H9 (cell line): ENCODE data around the gene OGFOD3. TPM values are rescaled to one million over a fixed set of nuclear protein-coding genes. Genes with fewer than 3 reads are reported as not detected.

Experiments
- DNase-seq: peaks from one replicate; pipeline ENCODE4 v3.0.0-alpha.2; 2017
- H2AFZ ChIP-seq: one replicate; pipeline ENCODE4 v1.6.1; 2013; ENCODE audit warnings: mild to moderate bottlenecking, low read length, control low read depth, moderate library complexity
- H2AK5ac ChIP-seq: 2 replicates; pipeline ENCODE4 v1.6.1; 2013; ENCODE audit warnings: low read length, control low read depth, mixed read lengths; ENCODE audit not compliant: insufficient read length
- H2BK120ac ChIP-seq: one replicate; pipeline ENCODE4 v1.6.1; 2013; ENCODE audit warnings: low read depth, mild to moderate bottlenecking, low read length, control low read depth, inconsistent platforms; ENCODE audit not compliant: poor library complexity, severe bottlenecking
- H2BK12ac ChIP-seq: 2 replicates; pipeline ENCODE4 v1.6.1; 2013; ENCODE audit warnings: low read length, control low read depth, mixed read lengths, low read depth; ENCODE audit not compliant: insufficient read length
- H2BK15ac ChIP-seq: 2 replicates; pipeline ENCODE4 v1.6.1; 2013; ENCODE audit warnings: low read depth, low read length, control low read depth
- H2BK20ac ChIP-seq: one replicate; pipeline ENCODE4 v1.6.1; 2013; ENCODE audit warnings: low read depth, mild to moderate bottlenecking, low read length, control low read depth, inconsistent platforms; ENCODE audit not compliant: poor library complexity, severe bottlenecking
- H2BK5ac ChIP-seq: 2 replicates; pipeline ENCODE4 v1.6.1; 2013; ENCODE audit warnings: low read length, control low read depth, mixed read lengths; ENCODE audit not compliant: insufficient read length
- H3K14ac ChIP-seq: 2 replicates; pipeline ENCODE4 v1.6.1; 2013; ENCODE audit warnings: low read length, control low read depth; ENCODE audit not compliant: insufficient read depth
- H3K18ac ChIP-seq: 2 replicates; pipeline ENCODE4 v1.6.1; 2013; ENCODE audit warnings: low read depth, mild to moderate bottlenecking, mixed read lengths, low read length, control low read depth; ENCODE audit not compliant: insufficient read length
- H3K23ac ChIP-seq: 2 replicates; pipeline ENCODE4 v1.6.1; 2013; ENCODE audit warnings: low read length, control low read depth, mixed read lengths, low read depth; ENCODE audit not compliant: insufficient read length
- H3K23me2 ChIP-seq: 2 replicates; pipeline ENCODE4 v1.6.1; 2013; ENCODE audit warnings: low read depth, mild to moderate bottlenecking, mixed read lengths, low read length, control low read depth; ENCODE audit not compliant: insufficient read length, poor library complexity, severe bottlenecking
- H3K27ac ChIP-seq: 2 replicates; pipeline ENCODE4 v1.5.1; 2013; ENCODE audit warnings: low read length, control low read depth, mixed read lengths, low read depth; ENCODE audit not compliant: insufficient read length
- H3K27me3 ChIP-seq: 2 replicates; pipeline ENCODE4 v1.6.1; 2013; ENCODE audit warnings: low read length, control low read depth, inconsistent platforms; ENCODE audit not compliant: insufficient read depth
- H3K4ac ChIP-seq: 2 replicates; pipeline ENCODE4 v1.6.1; 2013; ENCODE audit warnings: low read depth, mild to moderate bottlenecking, control low read depth, inconsistent platforms, low read length, moderate library complexity
- H3K4me1 ChIP-seq: 2 replicates; pipeline ENCODE4 v1.6.1; 2013; ENCODE audit warnings: low read length, control low read depth, inconsistent platforms; ENCODE audit not compliant: insufficient read depth
- H3K4me2 ChIP-seq: 2 replicates; pipeline ENCODE4 v1.6.1; 2013; ENCODE audit warnings: low read length, control low read depth, mixed read lengths; ENCODE audit not compliant: insufficient read length, insufficient read depth
- H3K56ac ChIP-seq: 2 replicates; pipeline ENCODE4 v1.6.1; 2013; ENCODE audit warnings: low read depth, mild to moderate bottlenecking, mixed read lengths, low read length, control low read depth; ENCODE audit not compliant: insufficient read length
- H3K79me1 ChIP-seq: 2 replicates; pipeline ENCODE4 v1.6.1; 2013; ENCODE audit warnings: low read depth, mild to moderate bottlenecking, moderate library complexity, low read length, control low read depth, inconsistent platforms; ENCODE audit not compliant: insufficient read depth, poor library complexity, severe bottlenecking
- H3K79me2 ChIP-seq: 2 replicates; pipeline ENCODE4 v1.6.1; 2013; ENCODE audit warnings: low read length, control low read depth, inconsistent platforms; ENCODE audit not compliant: insufficient read depth
- H3K9ac ChIP-seq: 2 replicates; pipeline ENCODE4 v1.6.1; 2013; ENCODE audit warnings: low read length, control low read depth, mixed read lengths; ENCODE audit not compliant: insufficient read length; ENCODE audit errors: extremely low read depth
- H3K9me3 ChIP-seq: one replicate; pipeline ENCODE4 v1.6.1; 2013; ENCODE audit warnings: low read depth, low read length, inconsistent platforms; ENCODE audit not compliant: control insufficient read depth
- H3T11ph ChIP-seq: one replicate; pipeline ENCODE4 v1.6.1; 2013; ENCODE audit warnings: mild to moderate bottlenecking, low read length, control low read depth, inconsistent platforms
- H4K20me1 ChIP-seq: one replicate; pipeline ENCODE4 v1.6.1; 2013; ENCODE audit not compliant: control insufficient read depth, insufficient read length, insufficient read depth
- H4K5ac ChIP-seq: 2 replicates; pipeline ENCODE4 v1.6.1; 2013; ENCODE audit warnings: low read depth, mild to moderate bottlenecking, mixed read lengths, low read length, control low read depth; ENCODE audit not compliant: insufficient read length
- H4K8ac ChIP-seq: replicated peaks from 2 replicates; pipeline ENCODE4 v1.6.1; 2013; ENCODE audit warnings: low read length, control low read depth, mixed read lengths, low read depth; ENCODE audit not compliant: insufficient read length
- H4K91ac ChIP-seq: 2 replicates; pipeline ENCODE4 v1.6.1; 2013; ENCODE audit warnings: low read depth, mild to moderate bottlenecking, moderate library complexity, mixed read lengths, low read length, control low read depth; ENCODE audit not compliant: insufficient read length
- H3K27ac Mint-ChIP-seq, 3 experiments: 2 replicates in 2 of 3; 3 replicates in 1 of 3; pipeline ENCODE4 v1.8.0; 2020 to 2021; ENCODE audit warnings: mixed read lengths in 3 of 3, mild to moderate bottlenecking in 1 of 3, moderate library complexity in 1 of 3
- H3K27me3 Mint-ChIP-seq: 2 replicates; pipeline ENCODE4 v1.8.0; 2021; ENCODE audit warnings: low read depth, mild to moderate bottlenecking, moderate library complexity, mixed read lengths
- H3K36me3 Mint-ChIP-seq, 3 experiments: 2 replicates in 2 of 3; 3 replicates in 1 of 3; pipeline ENCODE4 v1.8.0; 2020 to 2021; ENCODE audit warnings: low read depth in 3 of 3, mixed read lengths in 3 of 3; ENCODE audit not compliant: insufficient read depth in 1 of 3
- H3K4me1 Mint-ChIP-seq, 2 experiments: 2 replicates each; pipeline ENCODE4 v1.8.0; 2020; ENCODE audit warnings: mixed read lengths in 2 of 2
- H3K4me3 Mint-ChIP-seq, 2 experiments: 2 replicates in 1 of 2; 3 replicates in 1 of 2; pipeline ENCODE4 v1.8.0; 2020 to 2021; ENCODE audit warnings: mild to moderate bottlenecking in 2 of 2, mixed read lengths in 2 of 2, moderate library complexity in 1 of 2
- H3K9me3 Mint-ChIP-seq, 2 experiments: 2 replicates in 1 of 2; 3 replicates in 1 of 2; pipeline ENCODE4 v1.8.0; 2020; ENCODE audit warnings: mild to moderate bottlenecking in 2 of 2, mixed read lengths in 2 of 2, moderate library complexity in 1 of 2
- CTCF ChIP-seq: fragments of 200-600 bp; sonication (generic); conservative IDR thresholded peaks from 3 replicates; pipeline ENCODE4 v1.8.0; 2021; ENCODE audit warnings: antibody characterized with exemption, mild to moderate bottlenecking
- WGBS: extraction: QIAGEN DNeasy Blood & Tissue Kit; methylation state at CpG from one replicate; pipeline ENCODE4 v1.1.7; 2013; ENCODE audit warnings: missing lambda C conversion rate, low lambda C conversion rate, mixed read lengths; ENCODE audit not compliant: insufficient read length; ENCODE audit errors: extremely low coverage; 5-methylcytosine and 5-hydroxymethylcytosine counted together
- total RNA-seq: library from RNA; stranded (reverse); gene quantifications from 2 replicates; pipeline ENCODE4 v1.2.1, GENCODE V29; 2021

OGFOD3 gene
- total RNA-seq, 1 experiment from 2014 or later, result 27.8 TPM

GRCh38 chr17:82374626-82375331 is 43.6 kb downstream of the OGFOD3 start:
- H2BK20ac ChIP-seq, result no peak overlapping the region
- H2AK5ac ChIP-seq, result no peak overlapping the region
- no peak overlapping the region for H3K56ac ChIP-seq
- Mint-ChIP-seq H3K27ac (no peak overlapping the region), H3K36me3 (no peaks in the 10 kb centered on the region), H3K4me3 (no peak overlapping the region), H3K9me3 (peaks cover 0 to under 1% of the 10 kb centered on the region in 2 experiments; a peak in 1 of 5 replicates), H3K4me1 (peaks cover under 1 to 9% of the 10 kb centered on the region in 2 experiments), H3K27me3 (peaks cover 34% of the 10 kb centered on the region)
- H4K8ac ChIP-seq, result no peak overlapping the region
- no peak overlapping the region for H3K18ac ChIP-seq
- no peaks in the 10 kb centered on the region for H3K9me3 ChIP-seq
- peaks cover 7% of the 10 kb centered on the region for H3K23me2 ChIP-seq
- H3K4ac ChIP-seq, result no peak overlapping the region
- H2BK120ac ChIP-seq, result no peak overlapping the region
- WGBS, result no CpG with 5 or more reads among the region's 79 CpGs
- no peaks in the 10 kb centered on the region for H4K20me1 ChIP-seq
- no peak overlapping the region for H4K5ac ChIP-seq
- H2BK5ac ChIP-seq, result no peak overlapping the region
- no peak overlapping the region for H3K14ac ChIP-seq
- no peak for DNase-seq
- H3K9ac ChIP-seq, result no peak overlapping the region
- no peaks in the 10 kb centered on the region for H3K79me2 ChIP-seq
- no peak overlapping the region for H3K27ac ChIP-seq
- H3K4me1 ChIP-seq, result no peaks in the 10 kb centered on the region; the same call in 1 of the 2 replicates
- no peak overlapping the region for H4K91ac ChIP-seq
- H3K4me2 ChIP-seq, result no peak overlapping the region
- no peaks in the 10 kb centered on the region for H3K79me1 ChIP-seq
- no peak overlapping the region for H2AFZ ChIP-seq
- no peak overlapping the region for H3T11ph ChIP-seq
- no peak for TF ChIP-seq CTCF
- H2BK15ac ChIP-seq, result no peak overlapping the region
- H3K27me3 ChIP-seq, result peaks cover 14% of the 10 kb centered on the region
- H3K23ac ChIP-seq, result no peak overlapping the region
- no peak overlapping the region for H2BK12ac ChIP-seq
